CD4-positive, alpha-beta T cell (primary cell): Measurements from ENCODE around the gene IL15. TPM values are rescaled to one million over a fixed set of nuclear protein-coding genes. Genes with fewer than 3 reads are reported as not detected.
"Not testable (repeated sequence)": the region's sequence is repeated elsewhere in the genome, so short reads cannot be mapped to it uniquely, and the experiment has no call there.

ENCODE experiments used
- ATAC-seq: fragments of 200-7000 bp; cut with Tn5 transposase; one replicate; pipeline ENCODE4 v1.10.0; 2022; ENCODE audit warnings: mild to moderate bottlenecking; ENCODE audit not compliant: poor library complexity
- CTCF ChIA-PET: fragments of 350-600 bp; sonication (Branson Sonifier 250); formaldehyde crosslinking; loops from one replicate; lab custom pipeline; 2021; ENCODE audit warnings: antibody characterized with exemption, inconsistent platforms; lab: Charles Lee
- POLR2A ChIA-PET: fragments of 350-600 bp; sonication (Branson Sonifier 250); formaldehyde crosslinking; loops from one replicate; lab custom pipeline; 2021; ENCODE audit warnings: antibody characterized with exemption, inconsistent platforms; lab: Charles Lee
- DNase-seq, 14 experiments: peaks; one replicate each; pipeline ENCODE4 v3.0.0-alpha.2; 2013 to 2020; ENCODE audit warnings: mixed read lengths in 2 of 14
- H3K27ac ChIP-seq, 2 donors: one replicate each; pipeline versions ENCODE4 v1.5.1 to v1.7.0; 2013; ENCODE audit warnings: low read length in 2 of 2, low read depth in 1 of 2, mild to moderate bottlenecking in 1 of 2
- H3K27me3 ChIP-seq, 2 experiments: 1 replicate in 1 of 2; 2 replicates in 1 of 2; pipeline versions ENCODE4 v1.6.1 to v1.7.0; 2013; ENCODE audit warnings: low read length in 2 of 2, control low read depth in 1 of 2, mild to moderate bottlenecking in 1 of 2, moderate library complexity in 1 of 2; ENCODE audit not compliant: insufficient read depth in 2 of 2, control insufficient read depth in 1 of 2
- H3K36me3 ChIP-seq: one replicate; pipeline ENCODE4 v1.6.1; 2013; ENCODE audit warnings: low read length, control low read depth; ENCODE audit not compliant: insufficient read depth
- H3K4me1 ChIP-seq: one replicate; pipeline ENCODE4 v1.6.1; 2013; ENCODE audit warnings: low read length, control low read depth; ENCODE audit not compliant: insufficient read depth
- H3K4me3 ChIP-seq: one replicate; pipeline ENCODE4 v1.5.1; 2013; ENCODE audit warnings: mild to moderate bottlenecking, low read length, moderate library complexity
- H3K9me3 ChIP-seq, 2 experiments: 1 replicate in 1 of 2; 2 replicates in 1 of 2; pipeline versions ENCODE4 v1.6.1 to v1.7.0; 2013; ENCODE audit warnings: low read length in 2 of 2, mild to moderate bottlenecking in 2 of 2, control low read depth in 1 of 2, moderate library complexity in 1 of 2; ENCODE audit not compliant: control insufficient read depth in 1 of 2, insufficient read depth in 1 of 2
- H3K27ac Mint-ChIP-seq: one replicate; pipeline ENCODE4 v1.8.0; 2020; ENCODE audit warnings: mixed read lengths
- H3K27me3 Mint-ChIP-seq: one replicate; pipeline ENCODE4 v1.8.0; 2021; ENCODE audit warnings: mixed read lengths
- H3K36me3 Mint-ChIP-seq: one replicate; pipeline ENCODE4 v1.8.0; 2021; ENCODE audit warnings: low read depth, mixed read lengths
- H3K4me1 Mint-ChIP-seq: one replicate; pipeline ENCODE4 v1.8.0; 2021; ENCODE audit warnings: low read depth, mixed read lengths
- H3K4me3 Mint-ChIP-seq: one replicate; pipeline ENCODE4 v1.8.0; 2020; ENCODE audit warnings: mild to moderate bottlenecking, mixed read lengths
- H3K9me3 Mint-ChIP-seq: one replicate; pipeline ENCODE4 v1.8.0; 2020; ENCODE audit warnings: mixed read lengths
- CTCF ChIP-seq: fragments of 200-600 bp; IDR thresholded peaks from one replicate; pipeline ENCODE4 v1.8.0; 2022; ENCODE audit warnings: antibody characterized with exemption, mild to moderate bottlenecking
- intact Hi-C, 2 experiments: fragments of 100-400 bp; cut with DNase I in 1 of 2; cut with micrococcal nuclease in 1 of 2; formaldehyde crosslinking; loops; one replicate each; pipeline versions ENCODE4 v1.15.1 to v1.9.0; 2023 to 2025; cut with DNase I, micrococcal nuclease
- total RNA-seq, 174 experiments: library from RNA in 2 of 174; stranded (reverse) in 2 of 174; gene quantifications; one replicate each; pipeline ENCODE4 v1.2.3 and lab custom pipeline; 2021 to 2026

The IL15 gene
- total RNA-seq, 2 experiments from 2014 or later, result 0.60 to 1.3 TPM

- Histone ChIP-seq H3K9me3 (no peaks in the 10 kb centered on the region), H3K36me3 (no peaks in the 10 kb centered on the region), H3K27me3 (no peaks in the 10 kb centered on the region), H3K27ac (no peak overlapping the region), H3K4me3 (no peak overlapping the region), H3K4me1 (peaks cover 4% of the 10 kb centered on the region)
- Mint-ChIP-seq H3K9me3 (no peaks in the 10 kb centered on the region), H3K4me1 (no peaks in the 10 kb centered on the region), H3K36me3 (no peaks in the 10 kb centered on the region), H3K27ac (no peak overlapping the region), H3K4me3 (no peak overlapping the region), H3K27me3 (peaks cover 11% of the 10 kb centered on the region)
- ChIA-PET CTCF (no interaction called here), POLR2A (no interaction called here)
- no peak for TF ChIP-seq CTCF
- ATAC-seq (no peak), DNase-seq (no peak)
- intact Hi-C loops, result no loop called here
Observed at GRCh38 chr4:141599853-141600252, 36.5 kb upstream of the IL15 start.

- DNase-seq, H3K27ac Mint-ChIP-seq, CTCF ChIA-PET: not testable (repeated sequence)
Observed at GRCh38 chr4:141604683-141605082, 31.7 kb upstream of the IL15 start.

GRCh38 chr4:141605425-141605856 lies 30.9 kb upstream of the IL15 start:
- Mint-ChIP-seq H3K9me3 (no peaks in the 10 kb centered on the region), H3K4me1 (no peaks in the 10 kb centered on the region), H3K27ac (no peak overlapping the region), H3K36me3 (no peaks in the 10 kb centered on the region), H3K4me3 (no peak overlapping the region), H3K27me3 (peaks cover 28% of the 10 kb centered on the region)
- H3K4me3 ChIP-seq, result no peak overlapping the region
- no peak for ATAC-seq
- H3K27me3 ChIP-seq, result peaks cover 0 to 5% of the 10 kb centered on the region in 2 experiments
- peaks cover 4% of the 10 kb centered on the region for H3K4me1 ChIP-seq
- POLR2A ChIA-PET, result no interaction called here
- no peak for TF ChIP-seq CTCF
- H3K9me3 ChIP-seq, result peaks cover 0 to 8% of the 10 kb centered on the region in 2 experiments
- no peak overlapping the region for H3K27ac ChIP-seq
- CTCF ChIA-PET, result interaction anchor here (0.6 kb wide), 1 partner anchor 1251 kb away, joined by 3 read pairs; no protein-coding TSS in a partner anchor
- intact Hi-C loops, result no loop called here
- DNase-seq, result no peak
- H3K36me3 ChIP-seq, result no peaks in the 10 kb centered on the region

More at GRCh38 chr4:141604683-141605082, 31.7 kb upstream of the IL15 start:
- H3K4me1 Mint-ChIP-seq, intact Hi-C loops, H3K36me3 Mint-ChIP-seq, H3K9me3 Mint-ChIP-seq, H3K4me3 ChIP-seq, POLR2A ChIA-PET, H3K4me1 ChIP-seq, H3K9me3 ChIP-seq, H3K27ac ChIP-seq, H3K4me3 Mint-ChIP-seq, H3K27me3 ChIP-seq, H3K36me3 ChIP-seq, ATAC-seq: not testable (repeated sequence)
- H3K27me3 Mint-ChIP-seq, result peaks cover 28% of the 10 kb centered on the region

- no peak overlapping the region for H3K4me3 ChIP-seq
- no peak for TF ChIP-seq CTCF
- Mint-ChIP-seq H3K9me3 (no peaks in the 10 kb centered on the region), H3K4me3 (no peak overlapping the region), H3K36me3 (no peaks in the 10 kb centered on the region), H3K27ac (no peak overlapping the region), H3K4me1 (no peaks in the 10 kb centered on the region), H3K27me3 (peaks cover 23% of the 10 kb centered on the region)
- intact Hi-C loops, result no loop called here
- no peaks in the 10 kb centered on the region for H3K36me3 ChIP-seq
- DNase-seq (no peak), ATAC-seq (no peak)
- peaks cover 4% of the 10 kb centered on the region for H3K4me1 ChIP-seq
- ChIA-PET CTCF (no interaction called here), POLR2A (no interaction called here)
- peaks cover 0 to 8% of the 10 kb centered on the region in 2 experiments for H3K9me3 ChIP-seq
- H3K27me3 ChIP-seq, result peaks cover 0 to 5% of the 10 kb centered on the region in 2 experiments
- no peak overlapping the region for H3K27ac ChIP-seq
Observed at GRCh38 chr4:141609243-141609642, 27.1 kb upstream of the IL15 start.
